C4-2B (cell line): ENCODE measurements around the gene STARD10.

Experiments
- H3K27ac ChIP-seq: fragments of 450-650 bp; 2 replicates; pipeline ENCODE4 v1.5.1; 2017
- CTCF ChIP-seq: fragments of 450-650 bp; conservative IDR thresholded peaks from 2 replicates; pipeline ENCODE4 v1.5.1; 2017; ENCODE audit warnings: mild to moderate bottlenecking
- ZFX ChIP-seq: fragments of 450-650 bp; IDR thresholded peaks from 2 replicates; pipeline ENCODE4 v1.6.1; 2017

Gene STARD10

GRCh38 chr11:72772059-72772458, 21.8 kb downstream of the STARD10 start:
- TF ChIP-seq ZFX (no peak), CTCF (no peak)
- H3K27ac ChIP-seq: no peak overlapping the region

GRCh38 chr11:72771507-72771906, 22.3 kb downstream of the STARD10 start:
- H3K27ac ChIP-seq: no peak overlapping the region
- TF ChIP-seq CTCF (no peak), ZFX (no peak)

GRCh38 chr11:72770799-72771198, 23.0 kb downstream of the STARD10 start:
- H3K27ac ChIP-seq: no peak overlapping the region
- TF ChIP-seq ZFX: no peak
- TF ChIP-seq CTCF: no peak

- no peak overlapping the region for H3K27ac ChIP-seq
- TF ChIP-seq CTCF (no peak), ZFX (no peak)
These were observed 24.2 kb downstream of the STARD10 start for GRCh38 chr11:72769680-72770079.

- TF ChIP-seq ZFX: no peak
- TF ChIP-seq CTCF: no peak
- H3K27ac ChIP-seq: no peak overlapping the region
These were observed 25.3 kb downstream of the STARD10 start for GRCh38 chr11:72768581-72768980.

- H3K27ac ChIP-seq: no peak overlapping the region
- no peak for TF ChIP-seq CTCF
- TF ChIP-seq ZFX: no peak
These were observed 26.4 kb downstream of the STARD10 start for GRCh38 chr11:72767203-72768062.

- TF ChIP-seq ZFX (no peak), CTCF (no peak)
- no peak overlapping the region for H3K27ac ChIP-seq
These were observed 27.5 kb downstream of the STARD10 start for GRCh38 chr11:72766152-72766902.
